HepG2 (cell line): Measurements from ENCODE around the gene SIGMAR1.

Experiments used
- XRCC5 ChIP-seq: fragments of 200-400 bp; formaldehyde crosslinking; optimal IDR thresholded peaks from 2 replicates; pipeline ENCODE3; 2017; ENCODE audit warnings: mild to moderate bottlenecking, low read length
- ZNF816 ChIP-seq: sonication (generic); formaldehyde crosslinking; IDR thresholded peaks from 2 replicates; pipeline ENCODE4 v1.8.0; 2022; ENCODE audit warnings: missing genetic modification reagents, mild to moderate bottlenecking, borderline replicate concordance

DNA sequence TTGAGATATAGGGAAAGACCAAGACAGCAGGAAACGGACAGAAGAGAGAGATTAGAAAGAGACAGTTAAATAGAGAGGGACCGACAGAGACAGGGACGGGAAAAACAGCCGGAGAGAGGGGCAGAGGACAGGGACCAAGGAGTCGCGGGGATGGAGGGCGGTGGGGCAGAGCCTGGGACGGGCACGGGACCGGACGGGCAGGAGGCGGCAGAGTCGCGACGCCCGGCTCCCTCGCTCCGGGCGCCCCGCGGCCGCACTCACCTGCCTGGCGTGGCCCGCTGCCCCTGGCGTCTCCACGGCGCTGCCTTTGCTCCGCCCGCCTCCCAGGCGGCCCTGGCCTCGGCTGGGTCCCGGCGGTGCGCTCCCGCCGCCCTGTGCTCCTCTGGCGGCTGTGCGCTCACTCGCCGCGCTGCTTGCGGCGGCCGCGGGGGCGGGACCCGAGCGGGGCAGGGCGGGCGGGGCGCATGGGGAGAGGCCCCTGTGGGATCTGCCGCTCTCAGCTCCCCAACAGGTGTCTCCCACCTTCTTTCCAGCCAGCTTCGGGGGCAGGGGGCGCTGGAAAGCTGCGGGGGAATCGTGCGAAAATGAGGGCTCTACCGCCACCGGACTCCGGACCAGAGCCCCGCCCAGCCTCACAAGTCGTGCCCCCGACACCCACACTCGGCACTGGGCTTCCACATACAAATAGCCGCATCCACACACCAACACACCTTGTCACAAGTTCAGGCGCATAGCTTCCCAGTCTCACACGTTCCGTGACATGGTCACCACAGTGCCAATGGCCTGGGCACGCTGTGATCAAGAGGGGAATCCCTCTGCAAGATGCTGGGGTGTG, 8.7 kb downstream of the SIGMAR1 start, which contains the start of gene ARID3C:
- TF ChIP-seq ZNF816 (no peak), XRCC5 (no peak)
